Lower lobe of right lung (tissue), 2 donors: Measurements from ENCODE around the gene NTN4. TPM values are rescaled to one million over a fixed set of nuclear protein-coding genes. Genes with fewer than 3 reads are reported as not detected.
"Not testable (repeated sequence)": the region's sequence is repeated elsewhere in the genome, so short reads cannot be mapped to it uniquely, and the experiment has no call there.

Source experiments
- ATAC-seq, 2 donors: fragments of 200-7000 bp; cut with Tn5 transposase; one replicate each; pipeline ENCODE4 v1.9.1; 2020 to 2022; ENCODE audit warnings: mild to moderate bottlenecking in 2 of 2, moderate library complexity in 2 of 2
- DNase-seq: peaks from one replicate; pipeline ENCODE4 v3.0.0-alpha.2; 2020
- H3K27ac ChIP-seq: fragments of 200-600 bp; one replicate; pipeline ENCODE4 v1.8.0; 2022
- H3K27me3 ChIP-seq: fragments of 200-600 bp; one replicate; pipeline ENCODE4 v1.8.0; 2022; ENCODE audit warnings: low read depth
- H3K36me3 ChIP-seq: fragments of 200-600 bp; one replicate; pipeline ENCODE4 v1.8.0; 2022; ENCODE audit warnings: mild to moderate bottlenecking
- H3K4me1 ChIP-seq: fragments of 200-600 bp; one replicate; pipeline ENCODE4 v1.8.0; 2022
- H3K4me3 ChIP-seq: fragments of 200-600 bp; one replicate; pipeline ENCODE4 v1.8.0; 2022; ENCODE audit warnings: mild to moderate bottlenecking
- H3K9me3 ChIP-seq: fragments of 200-600 bp; one replicate; pipeline ENCODE4 v1.8.0; 2022
- intact Hi-C: fragments of 100-400 bp; cut with DNase I; formaldehyde crosslinking; loops from one replicate; pipeline ENCODE4 v1.11.0; 2022
- total RNA-seq: library from RNA; stranded (reverse); fragmentation: NEBNext Ultra II Directional; extraction: Animal tissue kit (Norgen Biotek cat#: 25700); gene quantifications from one replicate; pipeline ENCODE4 v1.2.1, GENCODE V29; 2021
- TF ChIP-seq, protein P1 (sequence below): fragments of 200-600 bp; IDR thresholded peaks from one replicate; pipeline ENCODE4 v1.8.0; 2022; ENCODE audit warnings: antibody characterized with exemption, mild to moderate bottlenecking
- donor health status: DM: no; HTN: yes; CAD: no; lungs with severe emphysema.

Gene NTN4
- total RNA-seq, 1 donor from 2014 or later: 140 TPM

DNA sequence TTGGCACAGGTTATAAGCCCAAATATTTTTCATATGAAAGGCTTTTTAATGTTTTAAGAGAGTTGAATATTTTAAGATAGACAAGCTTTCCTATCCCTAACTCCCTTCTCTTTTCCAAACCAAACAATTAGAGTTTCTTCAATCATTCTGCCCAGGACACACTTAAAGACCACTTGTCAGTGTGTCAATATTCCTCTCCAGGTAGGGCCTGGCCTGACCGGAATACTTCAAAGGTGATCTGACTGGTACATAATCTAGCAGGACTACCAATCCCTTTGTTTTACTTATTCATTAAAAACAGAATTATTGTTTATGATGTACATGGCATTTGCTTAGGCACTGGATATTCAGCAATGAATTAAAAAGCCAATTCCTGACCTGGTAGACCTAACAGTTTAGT is 44.0 kb upstream of the NTN4 start:
- TF ChIP-seq, protein P1, sequence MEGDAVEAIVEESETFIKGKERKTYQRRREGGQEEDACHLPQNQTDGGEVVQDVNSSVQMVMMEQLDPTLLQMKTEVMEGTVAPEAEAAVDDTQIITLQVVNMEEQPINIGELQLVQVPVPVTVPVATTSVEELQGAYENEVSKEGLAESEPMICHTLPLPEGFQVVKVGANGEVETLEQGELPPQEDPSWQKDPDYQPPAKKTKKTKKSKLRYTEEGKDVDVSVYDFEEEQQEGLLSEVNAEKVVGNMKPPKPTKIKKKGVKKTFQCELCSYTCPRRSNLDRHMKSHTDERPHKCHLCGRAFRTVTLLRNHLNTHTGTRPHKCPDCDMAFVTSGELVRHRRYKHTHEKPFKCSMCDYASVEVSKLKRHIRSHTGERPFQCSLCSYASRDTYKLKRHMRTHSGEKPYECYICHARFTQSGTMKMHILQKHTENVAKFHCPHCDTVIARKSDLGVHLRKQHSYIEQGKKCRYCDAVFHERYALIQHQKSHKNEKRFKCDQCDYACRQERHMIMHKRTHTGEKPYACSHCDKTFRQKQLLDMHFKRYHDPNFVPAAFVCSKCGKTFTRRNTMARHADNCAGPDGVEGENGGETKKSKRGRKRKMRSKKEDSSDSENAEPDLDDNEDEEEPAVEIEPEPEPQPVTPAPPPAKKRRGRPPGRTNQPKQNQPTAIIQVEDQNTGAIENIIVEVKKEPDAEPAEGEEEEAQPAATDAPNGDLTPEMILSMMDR: no peak
- Histone ChIP-seq H3K9me3 (no peaks in the 10 kb centered on the region), H3K27ac (no peak overlapping the region), H3K4me3 (no peak overlapping the region), H3K36me3 (no peaks in the 10 kb centered on the region), H3K27me3 (no peaks in the 10 kb centered on the region), H3K4me1 (peaks cover 17% of the 10 kb centered on the region)
- DNase-seq (no peak), ATAC-seq (peak; percentile 49 to 50)
- intact Hi-C loops: no loop called here

DNA sequence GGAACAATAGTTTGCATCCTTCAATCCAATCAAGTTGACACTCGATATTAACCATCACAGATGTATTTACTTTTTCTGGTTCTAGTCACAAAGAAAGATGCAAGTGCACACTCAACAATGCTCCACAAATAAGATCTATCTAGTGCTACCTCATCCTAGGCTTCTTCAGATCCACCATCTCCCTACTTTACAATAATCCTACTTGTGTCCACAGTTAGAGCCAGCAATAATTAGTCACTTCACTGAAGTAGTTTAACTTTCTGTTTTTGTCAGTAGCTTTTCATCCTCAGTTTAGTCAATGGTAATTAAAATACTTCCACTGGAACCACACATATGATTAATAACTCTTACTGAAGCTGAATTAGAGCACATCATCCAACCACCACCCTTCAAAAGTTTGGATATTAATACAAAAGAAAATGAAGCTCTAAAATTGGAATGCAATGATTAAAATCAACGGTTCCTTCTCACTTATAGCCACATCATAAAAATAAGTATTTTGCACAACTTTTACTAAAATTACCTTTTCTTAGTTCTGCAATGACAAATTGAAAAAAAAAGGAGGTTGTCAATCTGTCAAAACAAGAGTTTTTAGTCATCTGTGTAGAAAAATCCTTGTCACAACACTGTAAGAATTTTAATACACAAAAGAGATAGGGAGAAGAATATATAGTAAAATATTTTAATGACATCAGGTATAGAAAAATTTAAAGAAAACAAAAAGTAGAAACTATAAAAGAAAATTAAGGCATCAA is 39.9 kb upstream of the NTN4 start:
- intact Hi-C loops: no loop called here
- Histone ChIP-seq H3K4me1 (no peaks in the 10 kb centered on the region), H3K9me3 (no peaks in the 10 kb centered on the region), H3K4me3 (no peak overlapping the region), H3K36me3 (no peaks in the 10 kb centered on the region), H3K27me3 (no peaks in the 10 kb centered on the region), H3K27ac (no peak overlapping the region)
- no peak for ATAC-seq
- DNase-seq: no peak
- TF ChIP-seq, protein P1: no peak

- TF ChIP-seq, protein P1: no peak
- ATAC-seq (peak in 1 of 2 donors; percentile 87), DNase-seq (no peak)
- Histone ChIP-seq H3K4me1 (no peaks in the 10 kb centered on the region), H3K27me3 (no peaks in the 10 kb centered on the region), H3K4me3 (no peak overlapping the region), H3K36me3 (no peaks in the 10 kb centered on the region), H3K27ac (peak overlapping the region; percentile 31), H3K9me3 (no peaks in the 10 kb centered on the region)
- intact Hi-C loops: no loop called here
These were observed 38.8 kb upstream of the NTN4 start for GRCh38 chr12:95829395-95829794.

- Histone ChIP-seq H3K27me3 (no peaks in the 10 kb centered on the region), H3K9me3 (no peaks in the 10 kb centered on the region), H3K4me1 (no peaks in the 10 kb centered on the region), H3K36me3 (no peaks in the 10 kb centered on the region), H3K27ac (no peak overlapping the region), H3K4me3 (no peak overlapping the region)
- no peak for DNase-seq
- TF ChIP-seq, protein P1: peak; percentile 56
- peak in 1 of 2 donors; percentile 67 for ATAC-seq
- intact Hi-C loops: no loop called here
These were observed 29.6 kb upstream of the NTN4 start for GRCh38 chr12:95820096-95820703.

DNA sequence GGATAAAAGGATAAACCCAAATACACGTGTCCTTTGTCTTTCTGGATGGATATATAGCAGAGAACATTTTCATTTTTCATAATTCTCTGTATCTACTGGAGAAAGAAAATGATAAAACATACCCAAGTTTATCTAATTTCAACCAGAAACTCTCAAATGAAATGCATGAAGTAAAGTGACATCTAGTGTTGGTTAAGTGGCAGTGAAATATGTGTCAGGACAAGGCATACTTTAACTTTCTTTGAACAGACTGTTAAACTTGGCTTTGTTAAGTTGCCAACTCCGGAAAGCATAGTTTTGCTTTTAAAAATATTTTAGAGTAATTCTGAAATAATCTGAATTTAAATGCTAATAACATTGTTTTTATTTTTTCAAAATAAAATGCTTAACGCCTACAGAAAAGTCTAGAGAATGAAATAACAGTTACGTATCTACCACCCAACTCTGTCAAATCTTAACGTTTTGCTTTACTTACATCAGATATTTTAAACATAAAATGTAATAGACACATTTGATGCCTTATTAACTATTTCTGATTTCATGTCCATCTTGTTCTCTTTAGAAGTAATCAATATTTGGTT is 25.2 kb upstream of the NTN4 start:
- Histone ChIP-seq H3K27ac (no peak overlapping the region), H3K4me1 (no peaks in the 10 kb centered on the region), H3K4me3 (no peak overlapping the region), H3K36me3 (no peaks in the 10 kb centered on the region), H3K9me3 (no peaks in the 10 kb centered on the region), H3K27me3 (no peaks in the 10 kb centered on the region)
- DNase-seq (no peak), ATAC-seq (peak in 1 of 2 donors; percentile 74)
- intact Hi-C loops: no loop called here
- TF ChIP-seq, protein P1: peak; percentile 74

DNA sequence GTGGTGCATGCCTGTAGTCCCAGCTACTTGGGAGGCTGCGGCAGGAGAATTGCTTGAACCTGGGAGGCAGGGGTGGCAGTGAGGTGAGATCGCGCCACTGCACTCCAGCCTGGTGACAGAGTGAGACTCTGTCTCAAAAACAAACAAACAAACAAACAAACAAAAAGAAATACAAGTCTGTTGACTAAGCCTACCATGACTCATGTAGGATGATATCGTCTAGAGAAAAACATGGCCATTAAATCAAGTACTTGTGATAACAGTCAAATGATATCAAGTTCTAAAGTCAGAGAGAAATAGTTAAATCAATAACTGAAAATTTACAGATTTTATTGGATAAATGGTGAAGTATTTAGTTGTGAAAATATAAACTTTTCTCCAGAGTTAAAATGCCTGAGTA is 21.6 kb upstream of the NTN4 start:
- intact Hi-C loops: loop anchor here (5.0 kb wide), 1 partner anchor 230 kb away; no protein-coding TSS in a partner anchor
- not testable (repeated sequence) for H3K27ac ChIP-seq, DNase-seq, H3K36me3 ChIP-seq, H3K27me3 ChIP-seq, H3K4me3 ChIP-seq, H3K9me3 ChIP-seq, H3K4me1 ChIP-seq, ATAC-seq
